Measurements from ENCODE around the gene SYT1. TPM values are rescaled to one million over a fixed set of nuclear protein-coding genes. Genes with fewer than 3 reads are reported as not detected.

SYT1 gene
- total RNA-seq, 4 donors from 2014 or later = 9.7 to 24.3 (median 18.3) TPM

GRCh38 chr12:79322905-79323304 lies 458.3 kb downstream of the SYT1 start:
- no peaks in the 10 kb centered on the region for H3K4me1 ChIP-seq
- TF ChIP-seq POLR2A (IDR thresholded peaks at IDR 0.05) = no peak
- TF ChIP-seq, protein P1, sequence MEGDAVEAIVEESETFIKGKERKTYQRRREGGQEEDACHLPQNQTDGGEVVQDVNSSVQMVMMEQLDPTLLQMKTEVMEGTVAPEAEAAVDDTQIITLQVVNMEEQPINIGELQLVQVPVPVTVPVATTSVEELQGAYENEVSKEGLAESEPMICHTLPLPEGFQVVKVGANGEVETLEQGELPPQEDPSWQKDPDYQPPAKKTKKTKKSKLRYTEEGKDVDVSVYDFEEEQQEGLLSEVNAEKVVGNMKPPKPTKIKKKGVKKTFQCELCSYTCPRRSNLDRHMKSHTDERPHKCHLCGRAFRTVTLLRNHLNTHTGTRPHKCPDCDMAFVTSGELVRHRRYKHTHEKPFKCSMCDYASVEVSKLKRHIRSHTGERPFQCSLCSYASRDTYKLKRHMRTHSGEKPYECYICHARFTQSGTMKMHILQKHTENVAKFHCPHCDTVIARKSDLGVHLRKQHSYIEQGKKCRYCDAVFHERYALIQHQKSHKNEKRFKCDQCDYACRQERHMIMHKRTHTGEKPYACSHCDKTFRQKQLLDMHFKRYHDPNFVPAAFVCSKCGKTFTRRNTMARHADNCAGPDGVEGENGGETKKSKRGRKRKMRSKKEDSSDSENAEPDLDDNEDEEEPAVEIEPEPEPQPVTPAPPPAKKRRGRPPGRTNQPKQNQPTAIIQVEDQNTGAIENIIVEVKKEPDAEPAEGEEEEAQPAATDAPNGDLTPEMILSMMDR (IDR thresholded peaks at IDR 0.05) = no peak

DNA sequence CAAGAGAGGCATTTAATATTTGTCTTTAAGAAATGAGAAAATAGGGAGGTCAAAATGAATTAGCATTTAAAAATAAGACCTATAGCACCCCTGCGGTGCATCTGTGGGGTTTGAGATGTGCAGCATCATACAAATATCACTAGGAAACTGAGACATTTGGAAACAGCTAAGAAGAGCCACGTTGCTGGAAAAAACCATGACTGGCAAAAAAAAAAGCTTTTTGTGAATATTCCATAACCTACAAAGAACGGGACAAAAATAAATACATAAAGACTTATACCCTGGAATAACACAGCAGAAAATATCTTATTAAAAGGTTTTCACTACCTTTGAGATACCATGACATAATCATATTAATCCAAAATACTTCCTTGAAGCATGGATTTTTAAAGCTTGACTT lies 460.0 kb downstream of the SYT1 start:
- Histone ChIP-seq H3K27ac (no peak overlapping the region), H3K27me3 (no peaks in the 10 kb centered on the region), H3K4me3 (no peak overlapping the region), H3K9me3 (no peaks in the 10 kb centered on the region), H3K36me3 (no peaks in the 10 kb centered on the region), H3K4me1 (no peaks in the 10 kb centered on the region)
- TF ChIP-seq POLR2A (IDR thresholded peaks at IDR 0.05) = no peak
- TF ChIP-seq, protein P1 (IDR thresholded peaks at IDR 0.05) = no peak
- intact Hi-C loops (cut with DNase I; ENCODE audit: low total_unique reads) = no loop called here
- DNase-seq = no peak

More at GRCh38 chr12:79322905-79323304, 458.3 kb downstream of the SYT1 start:
- no peak for DNase-seq
- H3K36me3 ChIP-seq = no peaks in the 10 kb centered on the region
- H3K27me3 ChIP-seq = no peaks in the 10 kb centered on the region
- no peak overlapping the region for H3K27ac ChIP-seq
- no peaks in the 10 kb centered on the region for H3K9me3 ChIP-seq
- intact Hi-C loops (cut with DNase I; ENCODE audit: low total_unique reads) = no loop called here
- no peak overlapping the region for H3K4me3 ChIP-seq

- no peaks in the 10 kb centered on the region for H3K36me3 ChIP-seq
- H3K9me3 ChIP-seq = no peaks in the 10 kb centered on the region
- intact Hi-C loops (cut with DNase I; ENCODE audit: low total_unique reads) = no loop called here
- H3K27me3 ChIP-seq = no peaks in the 10 kb centered on the region
- H3K4me3 ChIP-seq = no peak overlapping the region
- no peak overlapping the region for H3K27ac ChIP-seq
- no peak for DNase-seq
- TF ChIP-seq, protein P1 (IDR thresholded peaks at IDR 0.05) = no peak
- TF ChIP-seq POLR2A (IDR thresholded peaks at IDR 0.05) = no peak
- H3K4me1 ChIP-seq = no peaks in the 10 kb centered on the region
Observed at GRCh38 chr12:79326222-79326621, 461.6 kb downstream of the SYT1 start.

GRCh38 chr12:79326663-79327062 lies 462.1 kb downstream of the SYT1 start:
- Histone ChIP-seq H3K4me3 (no peak overlapping the region), H3K4me1 (no peaks in the 10 kb centered on the region), H3K36me3 (no peaks in the 10 kb centered on the region), H3K27ac (no peak overlapping the region), H3K9me3 (no peaks in the 10 kb centered on the region), H3K27me3 (no peaks in the 10 kb centered on the region)
- no peak for TF ChIP-seq POLR2A (IDR thresholded peaks at IDR 0.05)
- TF ChIP-seq, protein P1 (IDR thresholded peaks at IDR 0.05) = no peak
- DNase-seq = no peak
- intact Hi-C loops (cut with DNase I; ENCODE audit: low total_unique reads) = no loop called here

DNA sequence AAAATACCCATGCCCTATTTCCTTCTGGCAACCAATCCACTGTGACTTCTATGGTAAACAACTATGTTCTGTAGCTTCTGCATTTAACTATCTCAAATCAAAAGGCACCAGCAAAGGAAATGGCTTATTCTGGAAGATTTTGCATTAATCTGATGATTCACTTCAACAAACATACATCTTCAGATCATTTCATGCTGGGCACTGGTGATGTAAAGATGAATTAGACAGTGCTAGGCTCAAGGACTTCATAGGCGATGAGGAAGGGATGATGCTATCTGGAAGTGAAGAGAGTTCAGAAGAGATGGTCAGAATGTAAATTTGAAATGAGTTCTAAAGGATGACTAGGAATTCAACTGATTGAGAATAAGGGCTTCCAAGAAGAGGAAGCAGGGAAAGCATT lies 462.9 kb downstream of the SYT1 start:
- DNase-seq = no peak
- H3K27ac ChIP-seq = no peak overlapping the region
- intact Hi-C loops (cut with DNase I; ENCODE audit: low total_unique reads) = no loop called here

More for the DNA sequence above, 462.9 kb downstream of the SYT1 start:
- Histone ChIP-seq H3K4me1 (no peaks in the 10 kb centered on the region), H3K4me3 (no peak overlapping the region), H3K27me3 (no peaks in the 10 kb centered on the region), H3K9me3 (no peaks in the 10 kb centered on the region), H3K36me3 (no peaks in the 10 kb centered on the region)
- no peak for TF ChIP-seq POLR2A (IDR thresholded peaks at IDR 0.05)
- TF ChIP-seq, protein P1 (IDR thresholded peaks at IDR 0.05) = no peak

Data from uterus (tissue), 4 donors.